Keratinocyte (primary cell): ENCODE results near the gene TMEM161B. TPM values are rescaled to one million over a fixed set of nuclear protein-coding genes. Genes with fewer than 3 reads are reported as not detected.

ENCODE experiments used
- DNase-seq: peaks from one replicate; pipeline ENCODE4 v3.0.0-alpha.2; 2011; ENCODE audit warnings: low read depth, missing footprints, low spot score
- FAIRE-seq: peaks from 2 replicates; lab custom pipeline; 2011; peaks lifted over from hg19 to GRCh38; lab: Jason Lieb, UNC
- H2AFZ ChIP-seq: 2 replicates; pipeline ENCODE4 v1.6.0; 2012; ENCODE audit warnings: low read length, control low read depth, inconsistent platforms; ENCODE audit not compliant: control insufficient read depth
- H3K27ac ChIP-seq: 2 replicates; pipeline ENCODE4 v1.5.1; 2011; ENCODE audit warnings: low read length; ENCODE audit not compliant: control insufficient read depth, insufficient read depth
- H3K27me3 ChIP-seq: 3 replicates; pipeline ENCODE4 v1.6.0; 2011; ENCODE audit warnings: low read length; ENCODE audit not compliant: control insufficient read depth, insufficient read depth; ENCODE audit errors: extremely low read depth
- H3K36me3 ChIP-seq, 2 experiments: 2 replicates in 1 of 2; 3 replicates in 1 of 2; pipeline ENCODE4 v1.5.1; 2011; ENCODE audit warnings: low read length in 2 of 2, mild to moderate bottlenecking in 1 of 2; ENCODE audit not compliant: control insufficient read depth in 2 of 2, insufficient read depth in 2 of 2; ENCODE audit errors: extremely low read depth in 1 of 2
- H3K4me1 ChIP-seq: 3 replicates; pipeline ENCODE4 v1.5.1; 2011; ENCODE audit warnings: low read length; ENCODE audit not compliant: control insufficient read depth, insufficient read depth; ENCODE audit errors: extremely low read depth
- H3K4me2 ChIP-seq: 3 replicates; pipeline ENCODE4 v1.6.0; 2011; ENCODE audit warnings: low read depth, low read length; ENCODE audit not compliant: control insufficient read depth, insufficient read depth; ENCODE audit errors: extremely low read depth
- H3K4me3 ChIP-seq, 3 experiments: fragments of 200-600 bp in 1 of 3; sonication (generic) in 1 of 3; 2 replicates in 2 of 3; 3 replicates in 1 of 3; pipeline ENCODE4 v1.5.1; 2011 to 2016; ENCODE audit warnings: low read length in 3 of 3, mild to moderate bottlenecking in 3 of 3, control low read depth in 2 of 3, inconsistent platforms in 1 of 3, low read depth in 1 of 3, mixed read lengths in 1 of 3, mixed run types in 1 of 3, moderate library complexity in 1 of 3; ENCODE audit not compliant: control insufficient read depth in 2 of 3, insufficient read depth in 2 of 3; ENCODE audit errors: extremely low read depth in 1 of 3
- H3K79me2 ChIP-seq: 2 replicates; pipeline ENCODE4 v1.6.0; 2012; ENCODE audit warnings: low read length; ENCODE audit not compliant: control insufficient read depth, insufficient read depth
- H3K9ac ChIP-seq: 3 replicates; pipeline ENCODE4 v1.6.0; 2011; ENCODE audit warnings: low read length; ENCODE audit not compliant: control insufficient read depth, insufficient read depth; ENCODE audit errors: extremely low read depth
- H3K9me1 ChIP-seq: 3 replicates; pipeline ENCODE4 v1.6.0; 2011; ENCODE audit warnings: low read length; ENCODE audit not compliant: control insufficient read depth, insufficient read depth; ENCODE audit errors: extremely low read depth
- H3K9me3 ChIP-seq: 2 replicates; pipeline ENCODE4 v1.5.1; 2012; ENCODE audit warnings: low read depth, low read length; ENCODE audit not compliant: control insufficient read depth
- H4K20me1 ChIP-seq: 3 replicates; pipeline ENCODE4 v1.6.0; 2011; ENCODE audit warnings: low read length; ENCODE audit not compliant: control insufficient read depth, insufficient read depth; ENCODE audit errors: extremely low read depth
- CTCF ChIP-seq, 3 experiments: IDR thresholded peaks in 1 of 3; conservative IDR thresholded peaks in 1 of 3; optimal IDR thresholded peaks in 1 of 3; 2 replicates in 2 of 3; 3 replicates in 1 of 3; pipeline versions ENCODE3 to v1.5.1; 2011; ENCODE audit warnings: low read length in 3 of 3, mild to moderate bottlenecking in 3 of 3, moderate library complexity in 2 of 3, control low read depth in 1 of 3, inconsistent platforms in 1 of 3; ENCODE audit not compliant: insufficient read depth in 2 of 3; ENCODE audit errors: extremely low read depth in 1 of 3
- EZH2 ChIP-seq: IDR thresholded peaks from one replicate; pipeline ENCODE4 v1.6.1; 2012; ENCODE audit warnings: inconsistent platforms, mild to moderate bottlenecking, low read length, moderate library complexity
- dilution Hi-C: fragments of 300-500 bp; cut with MboI; formaldehyde crosslinking; loops from one replicate; pipeline ENCODE4 v1.7.0; 2020; ENCODE audit warnings: low sequenced_read_pairs; ENCODE audit not compliant: extremely low pct_ligation_motif_present
- polyA minus RNA-seq, 3 experiments: library from RNA; depleted of rRNA, polyadenylated mRNA; stranded (reverse); fragments of >200 nt; gene quantifications; 1 replicate in 1 of 3; 2 replicates in 1 of 3; 3 replicates in 1 of 3; pipeline ENCODE4 v1.2.3, GENCODE V29; 2011
- polyA plus RNA-seq, 5 experiments: library from polyadenylated mRNA; depleted of rRNA in 3 of 5; stranded (reverse) in 3 of 5; stranded (forward) in 1 of 5; unstranded in 1 of 5; fragments of >200 nt; gene quantifications; 1 replicate in 1 of 5; 2 replicates in 3 of 5; 3 replicates in 1 of 5; pipeline versions ENCODE4 v1.2.1 to v1.2.3, GENCODE V29; 2011 to 2012; ENCODE audit warnings: missing spikeins in 2 of 5, low read depth in 1 of 5, low replicate concordance in 1 of 5

The TMEM161B gene
- polyA plus RNA-seq (7.6 to 18.2 TPM (median 14.0 TPM) in 3 replicates), polyA minus RNA-seq (1.5 to 20.5 TPM (median 15.3 TPM) in 3 replicates)
- polyA plus RNA-seq (2011; ENCODE audit: low read depth) = 5.7 TPM
- polyA plus RNA-seq (2011; cell fraction: cytosol; rRNA removed) = 3.5 and 6.9 TPM in 2 replicates
- 20.2 and 30.9 TPM in 2 replicates for polyA plus RNA-seq (2011; cell fraction: nucleus; rRNA removed)
- polyA plus RNA-seq (2012; ENCODE audit: low replicate concordance) = 6.5 and 11.4 TPM in 2 replicates
- polyA minus RNA-seq (2011; cell fraction: cytosol; rRNA and poly(A)+ RNA removed) = 2.1 TPM
- polyA minus RNA-seq (2011; cell fraction: nucleus; rRNA and poly(A)+ RNA removed) = 30.0 and 38.1 TPM in 2 replicates

- peak within 1 kb of the TSS; percentile 88 for H3K9ac ChIP-seq
- H3K4me3 ChIP-seq = peak within 1 kb of the TSS; percentile 71 to 97 (median 96)
- H4K20me1 ChIP-seq = no peaks in the 10 kb centered on the region
- peak within 1 kb of the TSS; percentile 77 for H3K27ac ChIP-seq
- H3K9me1 ChIP-seq = no peaks in the 10 kb centered on the region
- dilution Hi-C loops = no loop called here
- H3K4me1 ChIP-seq = peaks cover 7% of the 10 kb centered on the region
- H3K4me2 ChIP-seq = peak within 1 kb of the TSS; percentile 72
- DNase-seq (peak; percentile 55), FAIRE-seq (peak; percentile 71)
- H3K9me3 ChIP-seq = no peaks in the 10 kb centered on the region
- TF ChIP-seq EZH2 (no peak), CTCF (optimal IDR thresholded peaks at IDR 0.05 in 1 of 3, IDR thresholded peaks at IDR 0.05 in 1 of 3, conservative IDR thresholded peaks at IDR 0.05 in 1 of 3; ENCODE audit: extremely low read depth in 1 of 3, insufficient read depth in 2 of 3, low read length in 3 of 3) (no peak)
- H2AFZ ChIP-seq = peak within 1 kb of the TSS; percentile 95
- peaks cover 0 to 4% of the 10 kb centered on the region in 2 experiments for H3K36me3 ChIP-seq
- peaks cover 74% of the 10 kb centered on the region for H3K79me2 ChIP-seq
- H3K27me3 ChIP-seq = no peaks in the 10 kb centered on the region
Observed at GRCh38 chr5:88268385-88269184, at the start of gene TMEM161B. Gene TMEM161B, minus strand, starts transcription at chr5:88268845. Its CDS starts 122 bp downstream, at chr5:88268723.

GRCh38 chr5:88304356-88304755 is 35.7 kb upstream of the TMEM161B start:
- H3K9me1 ChIP-seq = no peaks in the 10 kb centered on the region
- no peaks in the 10 kb centered on the region for H3K4me1 ChIP-seq
- no peak overlapping the region for H2AFZ ChIP-seq
- no peaks in the 10 kb centered on the region for H3K9me3 ChIP-seq
- no peak overlapping the region for H3K4me2 ChIP-seq
- no peaks in the 10 kb centered on the region for H3K36me3 ChIP-seq
- no peak overlapping the region for H3K4me3 ChIP-seq
- dilution Hi-C loops = no loop called here
- no peaks in the 10 kb centered on the region for H3K27me3 ChIP-seq
- H3K9ac ChIP-seq = no peak overlapping the region
- H3K79me2 ChIP-seq = no peaks in the 10 kb centered on the region
- no peak for FAIRE-seq
- H4K20me1 ChIP-seq = no peaks in the 10 kb centered on the region
- TF ChIP-seq EZH2 = no peak
- no peak for TF ChIP-seq CTCF (optimal IDR thresholded peaks at IDR 0.05 in 1 of 3, IDR thresholded peaks at IDR 0.05 in 1 of 3, conservative IDR thresholded peaks at IDR 0.05 in 1 of 3; ENCODE audit: extremely low read depth in 1 of 3, insufficient read depth in 2 of 3, low read length in 3 of 3)
- no peak overlapping the region for H3K27ac ChIP-seq
- DNase-seq = no peak
